HK-2 (cell line): ENCODE results near the gene CLRN1.

Experiments used
- DNase-seq: peaks from one replicate; pipeline ENCODE4 v3.0.0-alpha.2; 2018; ENCODE audit not compliant: unreplicated experiment

The CLRN1 gene

GRCh38 chr3:150975992-150976368 lies 3.5 kb upstream of the CLRN1 start:
- DNase-seq: no peak

GRCh38 chr3:150975086-150975991 lies 2.8 kb upstream of the CLRN1 start:
- DNase-seq: no peak

- DNase-seq: no peak
These were observed 1.7 kb downstream of the CLRN1 start for GRCh38 chr3:150970665-150971324.

GRCh38 chr3:150968341-150969035 lies 4.0 kb downstream of the CLRN1 start:
- no peak for DNase-seq

GRCh38 chr3:150965436-150965835 lies 7.1 kb downstream of the CLRN1 start:
- DNase-seq: no peak

- DNase-seq: no peak
These were observed 10.6 kb downstream of the CLRN1 start for GRCh38 chr3:150961949-150962348.

- no peak for DNase-seq
These were observed 11.5 kb downstream of the CLRN1 start for GRCh38 chr3:150960708-150961684.

GRCh38 chr3:150958683-150959082 lies 13.8 kb downstream of the CLRN1 start:
- DNase-seq: no peak

GRCh38 chr3:150956376-150956775 lies 16.2 kb downstream of the CLRN1 start:
- DNase-seq: no peak

GRCh38 chr3:150951923-150952322 lies 20.6 kb downstream of the CLRN1 start:
- no peak for DNase-seq

GRCh38 chr3:150945226-150946032 lies 27.1 kb downstream of the CLRN1 start:
- peak; percentile 9 for DNase-seq

GRCh38 chr3:150942221-150942620 lies 30.3 kb downstream of the CLRN1 start:
- DNase-seq: no peak

- no peak for DNase-seq
These were observed 35.8 kb downstream of the CLRN1 start for GRCh38 chr3:150936693-150937092.

- DNase-seq: no peak
These were observed 39.0 kb downstream of the CLRN1 start for GRCh38 chr3:150933473-150933995.

GRCh38 chr3:150931745-150932144 lies 40.8 kb downstream of the CLRN1 start:
- no peak for DNase-seq

GRCh38 chr3:150930839-150931238 lies 41.7 kb downstream of the CLRN1 start:
- DNase-seq: no peak

- DNase-seq: no peak
These were observed 44.3 kb downstream of the CLRN1 start for GRCh38 chr3:150928234-150928633.

- no peak for DNase-seq
These were observed 46.2 kb downstream of the CLRN1 start for GRCh38 chr3:150926328-150926727.

- peak; percentile 66 for DNase-seq
These were observed 46.8 kb downstream of the CLRN1 start for GRCh38 chr3:150925751-150926201.

GRCh38 chr3:150922611-150923010 lies 49.9 kb downstream of the CLRN1 start:
- no peak for DNase-seq
